ENCODE measurements around the gene RETREG3. TPM values are rescaled to one million over a fixed set of nuclear protein-coding genes. Genes with fewer than 3 reads are reported as not detected.
"Not testable (repeated sequence)": the region's sequence is repeated elsewhere in the genome, so short reads cannot be mapped to it uniquely, and the experiment has no call there.

The RETREG3 gene
- total RNA-seq, 1 donor from 2014 or later, result 60.7 TPM

- DNase-seq (ENCODE audit: low read depth in 2 of 2), result peak in 1 of 2 donors; percentile 29
These were observed 55.3 kb downstream of the RETREG3 start for GRCh38 chr17:42553866-42554249.

- DNase-seq (ENCODE audit: low read depth in 2 of 2), result peak in 1 of 2 donors; percentile 25
These were observed 55.9 kb downstream of the RETREG3 start for GRCh38 chr17:42553161-42553818.

DNA sequence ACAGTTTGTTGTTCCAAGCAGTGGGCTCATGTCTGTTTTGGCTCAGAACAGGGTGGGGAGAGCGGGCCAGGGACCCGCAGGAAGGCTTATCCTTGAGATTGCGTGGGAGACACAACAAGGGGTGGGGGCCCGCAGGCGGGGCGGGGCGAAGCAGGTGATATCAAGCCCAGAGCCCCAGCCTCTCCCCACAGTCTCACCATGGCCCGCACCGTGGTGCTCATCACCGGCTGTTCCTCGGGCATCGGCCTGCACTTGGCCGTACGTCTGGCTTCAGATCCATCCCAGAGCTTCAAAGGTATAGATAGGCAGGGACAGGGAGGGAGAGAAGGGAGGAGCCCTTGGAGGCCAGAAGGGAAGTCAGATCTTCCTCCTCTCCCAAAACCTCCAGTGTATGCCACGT lies 56.4 kb downstream of the RETREG3 start, which contains the start of gene HSD17B1:
Gene HSD17B1, plus strand, starts transcription at position 188 of the 400 bp plus-strand sequence. Its CDS starts 11 bp downstream, at position 199.
- DNase-seq (ENCODE audit: low read depth in 2 of 2), result not testable (repeated sequence)

DNA sequence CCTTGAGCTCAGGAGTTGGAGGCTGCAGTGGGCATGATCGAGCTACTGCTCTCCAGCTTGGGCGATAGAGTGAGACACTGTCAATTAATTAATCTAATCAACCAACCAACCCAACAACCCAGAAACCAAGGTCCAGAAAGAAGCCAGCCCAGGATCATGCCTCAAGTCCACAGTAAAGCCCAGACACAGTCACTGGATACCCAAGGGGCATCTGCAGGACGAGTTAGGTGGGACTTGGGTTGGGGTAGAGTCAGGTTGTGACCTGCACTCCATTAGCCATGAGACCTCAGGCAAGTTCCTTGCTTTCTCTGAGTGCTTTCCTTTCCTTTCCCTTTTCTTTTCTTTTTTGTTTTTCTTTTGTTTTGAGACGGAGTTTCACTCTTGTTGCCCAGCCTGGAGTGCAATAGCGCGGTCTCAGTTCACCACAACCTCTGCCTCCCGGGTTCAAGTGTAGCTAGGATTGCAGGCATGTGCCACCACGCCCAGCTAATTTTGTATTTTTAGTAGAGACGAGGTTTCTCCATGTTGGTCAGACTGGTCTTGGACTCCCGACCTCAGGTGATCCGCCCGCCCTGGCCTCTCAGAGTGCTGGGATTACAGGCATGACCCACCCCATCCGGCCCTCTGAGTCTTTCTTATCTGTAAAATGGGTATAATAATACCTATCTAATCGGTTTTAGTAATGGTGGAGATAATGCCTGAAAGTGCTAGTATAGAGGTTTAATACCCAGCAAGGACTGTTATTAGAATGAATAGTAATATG lies 60.0 kb downstream of the RETREG3 start:
- no peak for DNase-seq (ENCODE audit: low read depth in 2 of 2)

- DNase-seq (ENCODE audit: low read depth in 2 of 2), result peak in 1 of 2 donors; percentile 72
These were observed 60.9 kb downstream of the RETREG3 start for GRCh38 chr17:42548070-42548837.

GRCh38 chr17:42547698-42548069 lies 61.5 kb downstream of the RETREG3 start:
- DNase-seq (ENCODE audit: low read depth in 2 of 2), result no peak

DNA sequence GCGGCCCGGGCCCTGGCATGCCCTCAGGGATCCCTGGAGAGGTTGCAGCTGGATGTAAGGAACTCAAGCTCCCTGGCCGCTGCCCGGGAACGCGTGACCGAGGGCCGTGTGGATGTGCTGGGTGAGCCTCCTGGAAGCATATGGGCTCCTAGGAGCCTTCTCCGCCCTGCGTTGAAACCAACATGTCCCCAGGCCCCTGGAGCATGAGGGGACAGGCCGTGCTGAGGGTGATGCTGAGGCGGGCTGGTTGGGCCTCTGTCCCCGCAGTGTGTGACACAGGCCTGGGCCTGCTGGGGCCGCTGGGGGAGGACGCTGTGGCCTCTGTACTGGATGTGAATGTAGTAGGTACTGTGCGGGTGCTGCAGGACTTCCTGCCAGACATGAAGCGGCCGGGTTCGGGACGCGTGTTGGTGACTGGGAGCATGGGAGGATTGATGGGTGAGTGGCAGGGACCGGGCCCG lies 62.1 kb downstream of the RETREG3 start:
- no peak for DNase-seq (ENCODE audit: low read depth in 2 of 2)

DNA sequence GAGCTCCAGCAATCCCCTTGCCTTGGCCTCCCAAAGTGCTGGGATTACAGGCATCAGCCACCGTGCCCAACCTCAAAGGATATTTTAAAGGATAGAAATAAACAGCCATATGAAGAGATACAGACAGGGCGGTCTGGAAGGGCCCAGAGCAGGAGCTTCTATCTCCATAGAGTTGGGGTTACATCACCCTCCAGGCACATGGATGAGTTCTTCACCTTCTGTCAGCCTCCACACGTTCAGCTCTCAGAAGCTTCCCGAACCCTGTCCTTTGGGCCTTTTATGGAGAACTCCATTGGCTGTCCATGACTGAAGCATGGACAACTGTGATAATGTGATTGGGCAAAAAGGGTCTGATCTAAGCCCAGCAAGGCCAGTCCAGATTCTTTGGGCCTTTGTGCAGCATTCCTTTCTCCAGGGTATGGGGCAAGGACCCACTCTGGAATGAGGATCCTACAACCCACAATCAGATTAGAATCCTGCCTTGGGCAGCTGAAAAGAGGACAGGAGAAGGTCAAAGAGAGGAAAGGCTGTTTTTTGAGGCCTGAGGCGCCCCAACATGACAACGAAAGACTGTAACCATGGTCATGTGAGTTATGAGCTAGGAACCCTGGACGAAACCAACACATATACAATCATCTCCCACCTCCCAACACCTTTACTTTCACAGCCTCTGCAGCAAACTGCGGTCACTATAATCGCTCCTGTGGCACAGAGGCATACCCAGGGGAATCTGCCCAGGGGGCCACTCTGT lies 63.2 kb downstream of the RETREG3 start:
- DNase-seq (ENCODE audit: low read depth in 2 of 2), result not testable (repeated sequence)

GRCh38 chr17:42544874-42545283 lies 64.3 kb downstream of the RETREG3 start:
- no peak for DNase-seq (ENCODE audit: low read depth in 2 of 2)

DNA sequence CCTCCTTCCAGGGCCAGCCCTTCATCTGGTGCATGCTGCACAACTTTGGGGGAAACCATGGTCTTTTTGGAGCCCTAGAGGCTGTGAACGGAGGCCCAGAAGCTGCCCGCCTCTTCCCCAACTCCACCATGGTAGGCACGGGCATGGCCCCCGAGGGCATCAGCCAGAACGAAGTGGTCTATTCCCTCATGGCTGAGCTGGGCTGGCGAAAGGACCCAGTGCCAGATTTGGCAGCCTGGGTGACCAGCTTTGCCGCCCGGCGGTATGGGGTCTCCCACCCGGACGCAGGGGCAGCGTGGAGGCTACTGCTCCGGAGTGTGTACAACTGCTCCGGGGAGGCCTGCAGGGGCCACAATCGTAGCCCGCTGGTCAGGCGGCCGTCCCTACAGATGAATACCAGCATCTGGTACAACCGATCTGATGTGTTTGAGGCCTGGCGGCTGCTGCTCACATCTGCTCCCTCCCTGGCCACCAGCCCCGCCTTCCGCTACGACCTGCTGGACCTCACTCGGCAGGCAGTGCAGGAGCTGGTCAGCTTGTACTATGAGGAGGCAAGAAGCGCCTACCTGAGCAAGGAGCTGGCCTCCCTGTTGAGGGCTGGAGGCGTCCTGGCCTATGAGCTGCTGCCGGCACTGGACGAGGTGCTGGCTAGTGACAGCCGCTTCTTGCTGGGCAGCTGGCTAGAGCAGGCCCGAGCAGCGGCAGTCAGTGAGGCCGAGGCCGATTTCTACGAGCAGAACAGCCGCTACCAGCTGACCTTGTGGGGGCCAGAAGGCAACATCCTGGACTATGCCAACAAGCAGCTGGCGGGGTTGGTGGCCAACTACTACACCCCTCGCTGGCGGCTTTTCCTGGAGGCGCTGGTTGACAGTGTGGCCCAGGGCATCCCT lies 65.7 kb downstream of the RETREG3 start:
- no peak for DNase-seq (ENCODE audit: low read depth in 2 of 2)

- DNase-seq (ENCODE audit: low read depth in 2 of 2), result peak in 1 of 2 donors; percentile 53
These were observed 67.9 kb downstream of the RETREG3 start for GRCh38 chr17:42541041-42541833.

- DNase-seq (ENCODE audit: low read depth in 2 of 2), result not testable (repeated sequence)
These were observed 68.6 kb downstream of the RETREG3 start for GRCh38 chr17:42540558-42540957.

- no peak for DNase-seq (ENCODE audit: low read depth in 2 of 2)
These were observed 70.7 kb downstream of the RETREG3 start for GRCh38 chr17:42538482-42538881.

GRCh38 chr17:42537826-42538451 lies 71.2 kb downstream of the RETREG3 start:
- DNase-seq (ENCODE audit: low read depth in 2 of 2), result no peak

GRCh38 chr17:42537156-42537805 lies 71.9 kb downstream of the RETREG3 start:
- DNase-seq (ENCODE audit: low read depth in 2 of 2), result no peak

GRCh38 chr17:42536372-42537155 lies 72.6 kb downstream of the RETREG3 start:
- DNase-seq (ENCODE audit: low read depth in 2 of 2), result peak in 1 of 2 donors; percentile 77

- peak; percentile 72 to 90 for DNase-seq (ENCODE audit: low read depth in 2 of 2)
These were observed 73.2 kb downstream of the RETREG3 start, which contains the start of gene NAGLU for GRCh38 chr17:42536048-42536371. Gene NAGLU (plus strand): TSS chr17:42536241. CDS start chr17:42536273, 32 bp downstream.
